Osteoblast (primary cell): ENCODE measurements around the gene NEDD8. TPM values are rescaled to one million over a fixed set of nuclear protein-coding genes. Genes with fewer than 3 reads are reported as not detected.

Experiments
- DNase-seq: peaks from one replicate; pipeline ENCODE4 v3.0.0; 2011; ENCODE audit warnings: low spot score, mixed read lengths; ENCODE audit not compliant: insufficient read length; ENCODE audit errors: missing footprints
- H2AFZ ChIP-seq: 2 replicates; pipeline ENCODE4 v1.6.0; 2011; ENCODE audit warnings: mild to moderate bottlenecking, low read length
- H3K27ac ChIP-seq: 2 replicates; pipeline ENCODE4 v1.5.1; 2011; ENCODE audit warnings: mild to moderate bottlenecking, low read depth, low read length, moderate library complexity
- H3K27me3 ChIP-seq: 2 replicates; pipeline ENCODE4 v1.6.0; 2012; ENCODE audit warnings: mild to moderate bottlenecking, control low read depth, inconsistent platforms, low read length, moderate library complexity; ENCODE audit not compliant: insufficient read depth
- H3K36me3 ChIP-seq: 2 replicates; pipeline ENCODE4 v1.5.1; 2011; ENCODE audit warnings: mild to moderate bottlenecking, low read length, control low read depth, moderate library complexity; ENCODE audit not compliant: insufficient read depth
- H3K4me1 ChIP-seq: 2 replicates; pipeline ENCODE4 v1.5.1; 2011; ENCODE audit warnings: mild to moderate bottlenecking, low read length, control low read depth, moderate library complexity; ENCODE audit not compliant: insufficient read depth
- H3K4me2 ChIP-seq: 2 replicates; pipeline ENCODE4 v1.6.0; 2011; ENCODE audit warnings: mild to moderate bottlenecking, low read length; ENCODE audit not compliant: insufficient read depth
- H3K4me3 ChIP-seq: fragments of 200-600 bp; sonication (generic); 3 replicates; pipeline ENCODE4 v1.5.1; 2012; ENCODE audit warnings: mild to moderate bottlenecking, low read length, inconsistent platforms; ENCODE audit not compliant: insufficient read depth
- H3K79me2 ChIP-seq: 2 replicates; pipeline ENCODE4 v1.6.0; 2012; ENCODE audit warnings: mild to moderate bottlenecking, low read length, control low read depth, inconsistent platforms; ENCODE audit not compliant: insufficient read depth
- H3K9me3 ChIP-seq: 2 replicates; pipeline ENCODE4 v1.5.1; 2011; ENCODE audit warnings: low read depth, low read length, control low read depth
- H4K20me1 ChIP-seq: 2 replicates; pipeline ENCODE4 v1.6.0; 2012; ENCODE audit warnings: mild to moderate bottlenecking, low read length, control low read depth; ENCODE audit not compliant: insufficient read depth
- total RNA-seq: library from RNA; depleted of rRNA; stranded (reverse); fragments of >200 nt; gene quantifications from 2 replicates; pipeline ENCODE4 v1.2.3, GENCODE V29; 2012
- TF ChIP-seq, protein P1 (sequence below): IDR thresholded peaks from 2 replicates; pipeline ENCODE4 v1.5.1; 2011; ENCODE audit warnings: mild to moderate bottlenecking, low read depth, low read length, moderate library complexity; ENCODE audit errors: extremely low read depth

NEDD8 gene
- total RNA-seq, 1 donor, result 69.1 TPM

GRCh38 chr14:24273422-24273998, 41.3 kb upstream of the NEDD8 start:
- Histone ChIP-seq H4K20me1 (no peaks in the 10 kb centered on the region), H3K79me2 (peaks cover 7% of the 10 kb centered on the region), H3K4me2 (no peak overlapping the region), H3K9me3 (no peaks in the 10 kb centered on the region), H3K27me3 (no peaks in the 10 kb centered on the region), H3K27ac (no peak overlapping the region), H3K36me3 (peaks cover 13% of the 10 kb centered on the region), H3K4me1 (peaks cover 6% of the 10 kb centered on the region), H2AFZ (no peak overlapping the region), H3K4me3 (no peak overlapping the region)
- TF ChIP-seq, protein P1, sequence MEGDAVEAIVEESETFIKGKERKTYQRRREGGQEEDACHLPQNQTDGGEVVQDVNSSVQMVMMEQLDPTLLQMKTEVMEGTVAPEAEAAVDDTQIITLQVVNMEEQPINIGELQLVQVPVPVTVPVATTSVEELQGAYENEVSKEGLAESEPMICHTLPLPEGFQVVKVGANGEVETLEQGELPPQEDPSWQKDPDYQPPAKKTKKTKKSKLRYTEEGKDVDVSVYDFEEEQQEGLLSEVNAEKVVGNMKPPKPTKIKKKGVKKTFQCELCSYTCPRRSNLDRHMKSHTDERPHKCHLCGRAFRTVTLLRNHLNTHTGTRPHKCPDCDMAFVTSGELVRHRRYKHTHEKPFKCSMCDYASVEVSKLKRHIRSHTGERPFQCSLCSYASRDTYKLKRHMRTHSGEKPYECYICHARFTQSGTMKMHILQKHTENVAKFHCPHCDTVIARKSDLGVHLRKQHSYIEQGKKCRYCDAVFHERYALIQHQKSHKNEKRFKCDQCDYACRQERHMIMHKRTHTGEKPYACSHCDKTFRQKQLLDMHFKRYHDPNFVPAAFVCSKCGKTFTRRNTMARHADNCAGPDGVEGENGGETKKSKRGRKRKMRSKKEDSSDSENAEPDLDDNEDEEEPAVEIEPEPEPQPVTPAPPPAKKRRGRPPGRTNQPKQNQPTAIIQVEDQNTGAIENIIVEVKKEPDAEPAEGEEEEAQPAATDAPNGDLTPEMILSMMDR, result no peak
- DNase-seq, result no peak

- TF ChIP-seq, protein P1, result no peak
- Histone ChIP-seq H3K36me3 (peaks cover 20% of the 10 kb centered on the region), H3K9me3 (no peaks in the 10 kb centered on the region), H3K4me2 (no peak overlapping the region), H2AFZ (no peak overlapping the region), H3K4me1 (peaks cover 6% of the 10 kb centered on the region), H3K4me3 (no peak overlapping the region), H3K27me3 (no peaks in the 10 kb centered on the region), H3K79me2 (peaks cover 7% of the 10 kb centered on the region), H3K27ac (no peak overlapping the region), H4K20me1 (no peaks in the 10 kb centered on the region)
- DNase-seq, result no peak
Observed at GRCh38 chr14:24272467-24272866, 40.3 kb upstream of the NEDD8 start.

- TF ChIP-seq, protein P1, result no peak
- H3K27ac ChIP-seq, result peak overlapping the region; percentile 96
- H4K20me1 ChIP-seq, result no peaks in the 10 kb centered on the region
- peaks cover 26% of the 10 kb centered on the region for H3K36me3 ChIP-seq
- H3K79me2 ChIP-seq, result peaks cover 7% of the 10 kb centered on the region
- no peaks in the 10 kb centered on the region for H3K27me3 ChIP-seq
- H2AFZ ChIP-seq, result peak overlapping the region; percentile 99
- H3K9me3 ChIP-seq, result no peaks in the 10 kb centered on the region
- H3K4me3 ChIP-seq, result peak overlapping the region; percentile 100
- peak overlapping the region; percentile 94 for H3K4me2 ChIP-seq
- DNase-seq, result no peak
- peaks cover 6% of the 10 kb centered on the region for H3K4me1 ChIP-seq
Observed at GRCh38 chr14:24271834-24272263, 39.7 kb upstream of the NEDD8 start.

- H3K4me1 ChIP-seq, result peaks cover 6% of the 10 kb centered on the region
- H3K27ac ChIP-seq, result peak within 1 kb of the TSS; percentile 96
- no peaks in the 10 kb centered on the region for H3K9me3 ChIP-seq
- H3K79me2 ChIP-seq, result peaks cover 7% of the 10 kb centered on the region
- H3K4me2 ChIP-seq, result peak within 1 kb of the TSS; percentile 94
- H3K36me3 ChIP-seq, result peaks cover 32% of the 10 kb centered on the region
- no peaks in the 10 kb centered on the region for H4K20me1 ChIP-seq
- no peaks in the 10 kb centered on the region for H3K27me3 ChIP-seq
- peak; percentile 99 for DNase-seq
- peak within 1 kb of the TSS; percentile 100 for H3K4me3 ChIP-seq
- H2AFZ ChIP-seq, result peak within 1 kb of the TSS; percentile 99
- TF ChIP-seq, protein P1, result peak; percentile 62
Observed at GRCh38 chr14:24271134-24271833, 39.1 kb upstream of the NEDD8 start, which contains the start of gene RABGGTA. RABGGTA (minus strand) TSS chr14:24271597; CDS start chr14:24271115, 482 bp downstream.
